Endodermal cell (in vitro differentiated cells): ENCODE data around the gene TRPM3. TPM values are rescaled to one million over a fixed set of nuclear protein-coding genes. Genes with fewer than 3 reads are reported as not detected.
A peak's percentile ranks its signal among the peaks of the same experiment; 100 is the strongest.

ENCODE experiments used
- DNase-seq: peaks from one replicate; pipeline ENCODE4 v3.0.0-alpha.2; 2017
- H3K27ac ChIP-seq: 2 replicates; pipeline ENCODE4 v1.5.1; 2013; ENCODE audit warnings: mild to moderate bottlenecking, low read depth, low read length, moderate library complexity
- H3K27me3 ChIP-seq: 2 replicates; pipeline ENCODE4 v1.6.1; 2013; ENCODE audit warnings: mild to moderate bottlenecking, low read length, moderate library complexity; ENCODE audit not compliant: insufficient read depth, control insufficient read depth, poor library complexity, severe bottlenecking
- H3K36me3 ChIP-seq: 2 replicates; pipeline ENCODE4 v1.7.0; 2013; ENCODE audit warnings: mild to moderate bottlenecking, low read length, moderate library complexity; ENCODE audit not compliant: control insufficient read depth, insufficient read depth
- H3K4me1 ChIP-seq: one replicate; pipeline ENCODE4 v1.7.0; 2013; ENCODE audit warnings: low read length; ENCODE audit not compliant: control insufficient read depth, insufficient read depth
- H3K4me3 ChIP-seq: 2 replicates; pipeline ENCODE4 v1.5.1; 2013; ENCODE audit warnings: mild to moderate bottlenecking, low read length, moderate library complexity
- H3K9ac ChIP-seq: 2 replicates; pipeline ENCODE4 v1.6.1; 2013; ENCODE audit warnings: mild to moderate bottlenecking, low read length, moderate library complexity; ENCODE audit not compliant: poor library complexity, severe bottlenecking; ENCODE audit errors: extremely low read depth
- H3K9me3 ChIP-seq: 2 replicates; pipeline ENCODE4 v1.6.1; 2013; ENCODE audit warnings: mild to moderate bottlenecking, low read length, moderate library complexity; ENCODE audit not compliant: control insufficient read depth
- H3K27ac Mint-ChIP-seq: 2 replicates; pipeline ENCODE4 v1.8.0; 2020; ENCODE audit warnings: mixed read lengths
- H3K27me3 Mint-ChIP-seq: 2 replicates; pipeline ENCODE4 v1.8.0; 2021; ENCODE audit warnings: mild to moderate bottlenecking, mixed read lengths; ENCODE audit not compliant: insufficient read depth
- H3K36me3 Mint-ChIP-seq: 2 replicates; pipeline ENCODE4 v1.8.0; 2020; ENCODE audit warnings: low read depth, mixed read lengths
- H3K4me1 Mint-ChIP-seq: 2 replicates; pipeline ENCODE4 v1.8.0; 2020; ENCODE audit warnings: mixed read lengths
- H3K4me3 Mint-ChIP-seq: 2 replicates; pipeline ENCODE4 v1.8.0; 2020; ENCODE audit warnings: mild to moderate bottlenecking, moderate library complexity, mixed read lengths
- H3K9me3 Mint-ChIP-seq: 2 replicates; pipeline ENCODE4 v1.8.0; 2020; ENCODE audit warnings: mild to moderate bottlenecking, mixed read lengths
- WGBS, 2 experiments: methylation state at CpG; one replicate each; pipeline versions ENCODE4 v1.1.5 to v1.1.7; 2013; ENCODE audit warnings: missing lambda C conversion rate in 2 of 2, mixed read lengths in 1 of 2; ENCODE audit not compliant: insufficient coverage in 1 of 2, insufficient read length in 1 of 2; 5-methylcytosine and 5-hydroxymethylcytosine counted together
- total RNA-seq, 2 donors: library from RNA; stranded (reverse); fragmentation: NEBNext Ultra II Directional in 1 of 2; extraction: Animal tissue kit (Norgen Biotek cat#: 25700) in 1 of 2; gene quantifications; 2 replicates in 1 of 2; 3 replicates in 1 of 2; pipeline ENCODE4 v1.2.1, GENCODE V29; 2021
- TF ChIP-seq, protein P1 (sequence below): fragments of 200-600 bp; sonication (generic); conservative IDR thresholded peaks from 2 replicates; pipeline ENCODE4 v1.5.0; 2021; ENCODE audit warnings: antibody characterized with exemption, mild to moderate bottlenecking

TRPM3 gene
- total RNA-seq, 2 donors from 2014 or later, result 1.8 to 2.5 TPM

- no peak for DNase-seq
- H3K27me3 Mint-ChIP-seq, result no peaks in the 10 kb centered on the region
- H3K9me3 Mint-ChIP-seq, result no peaks in the 10 kb centered on the region
- H3K9ac ChIP-seq, result no peak overlapping the region
- no peaks in the 10 kb centered on the region for H3K9me3 ChIP-seq
- H3K27me3 ChIP-seq, result no peaks in the 10 kb centered on the region
- TF ChIP-seq, protein P1, sequence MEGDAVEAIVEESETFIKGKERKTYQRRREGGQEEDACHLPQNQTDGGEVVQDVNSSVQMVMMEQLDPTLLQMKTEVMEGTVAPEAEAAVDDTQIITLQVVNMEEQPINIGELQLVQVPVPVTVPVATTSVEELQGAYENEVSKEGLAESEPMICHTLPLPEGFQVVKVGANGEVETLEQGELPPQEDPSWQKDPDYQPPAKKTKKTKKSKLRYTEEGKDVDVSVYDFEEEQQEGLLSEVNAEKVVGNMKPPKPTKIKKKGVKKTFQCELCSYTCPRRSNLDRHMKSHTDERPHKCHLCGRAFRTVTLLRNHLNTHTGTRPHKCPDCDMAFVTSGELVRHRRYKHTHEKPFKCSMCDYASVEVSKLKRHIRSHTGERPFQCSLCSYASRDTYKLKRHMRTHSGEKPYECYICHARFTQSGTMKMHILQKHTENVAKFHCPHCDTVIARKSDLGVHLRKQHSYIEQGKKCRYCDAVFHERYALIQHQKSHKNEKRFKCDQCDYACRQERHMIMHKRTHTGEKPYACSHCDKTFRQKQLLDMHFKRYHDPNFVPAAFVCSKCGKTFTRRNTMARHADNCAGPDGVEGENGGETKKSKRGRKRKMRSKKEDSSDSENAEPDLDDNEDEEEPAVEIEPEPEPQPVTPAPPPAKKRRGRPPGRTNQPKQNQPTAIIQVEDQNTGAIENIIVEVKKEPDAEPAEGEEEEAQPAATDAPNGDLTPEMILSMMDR, result no peak
- H3K4me1 ChIP-seq, result no peaks in the 10 kb centered on the region
- H3K36me3 ChIP-seq, result no peaks in the 10 kb centered on the region
- no peak overlapping the region for H3K4me3 Mint-ChIP-seq
- H3K4me1 Mint-ChIP-seq, result no peaks in the 10 kb centered on the region
- 97 to 100% methylated on average over 2 to 4 of the region's 4 CpGs for WGBS, 2 experiments
- H3K27ac ChIP-seq, result no peak overlapping the region
- no peak overlapping the region for H3K4me3 ChIP-seq
- H3K36me3 Mint-ChIP-seq, result no peaks in the 10 kb centered on the region
- H3K27ac Mint-ChIP-seq, result no peak overlapping the region
Observed at GRCh38 chr9:70835323-70835722, 286.1 kb downstream of the TRPM3 start.

DNA sequence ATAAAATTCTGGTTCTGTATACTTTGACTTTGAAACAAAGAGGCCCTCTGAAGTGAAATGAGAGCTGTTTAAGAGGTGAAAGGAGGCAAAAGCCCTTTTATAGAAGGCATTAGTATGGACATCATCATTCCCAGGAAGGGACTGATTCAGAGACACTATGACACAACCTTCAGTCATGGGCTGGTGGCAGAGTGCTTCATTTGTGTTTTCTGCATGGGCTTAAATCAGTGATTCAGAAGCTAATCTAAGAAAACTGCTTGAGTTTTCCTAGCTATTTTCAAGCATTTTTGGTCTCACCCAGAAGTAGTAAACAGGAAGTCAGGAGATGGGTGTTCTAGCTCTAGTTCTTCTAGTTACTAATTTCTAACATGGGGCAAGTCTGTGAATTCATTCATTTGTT is 288.9 kb downstream of the TRPM3 start:
- Histone ChIP-seq H3K36me3 (no peaks in the 10 kb centered on the region), H3K9ac (no peak overlapping the region), H3K4me1 (no peaks in the 10 kb centered on the region), H3K9me3 (no peaks in the 10 kb centered on the region), H3K27ac (no peak overlapping the region), H3K4me3 (no peak overlapping the region), H3K27me3 (no peaks in the 10 kb centered on the region)
- Mint-ChIP-seq H3K9me3 (no peaks in the 10 kb centered on the region), H3K36me3 (no peaks in the 10 kb centered on the region), H3K27ac (peak overlapping the region; percentile 18), H3K4me3 (no peak overlapping the region), H3K27me3 (no peaks in the 10 kb centered on the region), H3K4me1 (peaks cover 4% of the 10 kb centered on the region)
- TF ChIP-seq, protein P1, result no peak
- no peak for DNase-seq

DNA sequence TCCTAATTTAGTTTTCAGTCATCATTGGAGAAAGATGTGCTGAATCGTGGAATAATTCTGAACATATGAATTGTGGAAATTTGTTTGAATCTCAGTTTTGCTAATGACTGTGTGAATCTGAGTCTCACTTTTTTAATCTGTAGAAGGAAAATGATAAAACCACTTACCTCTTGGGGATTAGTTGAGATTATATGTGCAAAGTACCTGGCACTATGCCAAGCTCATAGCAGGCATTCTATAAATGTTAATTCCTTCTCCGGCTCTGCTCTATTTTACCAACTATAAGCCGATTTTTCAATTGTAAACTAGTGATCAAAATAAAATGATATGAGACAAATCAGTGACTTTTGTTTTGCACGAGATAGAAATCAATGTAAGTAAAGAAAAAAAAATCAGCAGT is 290.8 kb downstream of the TRPM3 start:
- Histone ChIP-seq H3K4me1 (no peaks in the 10 kb centered on the region), H3K9ac (no peak overlapping the region), H3K9me3 (no peaks in the 10 kb centered on the region), H3K27ac (no peak overlapping the region), H3K27me3 (no peaks in the 10 kb centered on the region), H3K4me3 (no peak overlapping the region), H3K36me3 (no peaks in the 10 kb centered on the region)
- no peaks in the 10 kb centered on the region for H3K27me3 Mint-ChIP-seq
- no peak overlapping the region for H3K27ac Mint-ChIP-seq
- H3K4me3 Mint-ChIP-seq, result no peak overlapping the region
- H3K36me3 Mint-ChIP-seq, result no peaks in the 10 kb centered on the region
- WGBS, 2 experiments, result 89 to 90% methylated on average over 2 to 4 of the region's 4 CpGs
- peaks cover 4% of the 10 kb centered on the region for H3K4me1 Mint-ChIP-seq
- TF ChIP-seq, protein P1, result no peak
- DNase-seq, result no peak
- no peaks in the 10 kb centered on the region for H3K9me3 Mint-ChIP-seq
